IMR-90 (cell line): Measurements from ENCODE around the gene PLA2G1B. TPM values are rescaled to one million over a fixed set of nuclear protein-coding genes. Genes with fewer than 3 reads are reported as not detected.

Source experiments
- ATAC-seq: fragments of 200-7000 bp; cut with Tn5 transposase; 2 replicates; pipeline ENCODE4 v1.9.1; 2020; ENCODE audit warnings: low read depth, mild to moderate bottlenecking, moderate library complexity
- BruUV-seq: library from RNA; stranded (reverse); fragments of 400-500 nt; replicated peaks from 2 replicates; lab custom pipeline; 2021; lab: Mats Ljungman, UMichigan
- CTCF ChIA-PET: fragments of 300-600 bp; formaldehyde crosslinking; extraction: SDS; loops from one replicate; lab custom pipeline; 2021; ENCODE audit warnings: antibody characterized with exemption; lab: Yijun Ruan, JAX
- POLR2A ChIA-PET: fragments of 300-600 bp; sonication (Branson Sonifier 250); formaldehyde crosslinking; loops from one replicate; lab custom pipeline; 2022; ENCODE audit warnings: antibody characterized with exemption; ENCODE audit not compliant: unreplicated experiment; lab: Charles Lee
- DNase-seq: peaks from one replicate; pipeline ENCODE4 v3.0.0; 2013
- H2AFZ ChIP-seq: replicated peaks from 2 replicates; pipeline ENCODE3; 2013; ENCODE audit warnings: low read length, mild to moderate bottlenecking; ENCODE audit not compliant: poor library complexity
- H2AK5ac ChIP-seq: 2 replicates; pipeline ENCODE4 v1.6.1; 2013; ENCODE audit warnings: low read depth, low read length, inconsistent platforms
- H2AK9ac ChIP-seq: replicated peaks from 2 replicates; pipeline ENCODE3; 2013; ENCODE audit warnings: mild to moderate bottlenecking, low read depth, low read length, moderate library complexity; ENCODE audit not compliant: poor library complexity
- H2BK120ac ChIP-seq: 2 replicates; pipeline ENCODE4 v1.6.1; 2013; ENCODE audit warnings: low read depth, low read length, inconsistent platforms
- H2BK15ac ChIP-seq: 3 replicates; pipeline ENCODE4 v1.6.1; 2013; ENCODE audit warnings: low read depth, low read length, inconsistent platforms
- H2BK20ac ChIP-seq: 2 replicates; pipeline ENCODE4 v1.6.1; 2013; ENCODE audit warnings: low read depth, mild to moderate bottlenecking, inconsistent platforms, low read length, moderate library complexity
- H2BK5ac ChIP-seq: 2 replicates; pipeline ENCODE4 v1.6.1; 2013; ENCODE audit warnings: mild to moderate bottlenecking, low read depth, low read length, inconsistent platforms; ENCODE audit not compliant: poor library complexity, severe bottlenecking
- H3K14ac ChIP-seq: replicated peaks from 2 replicates; pipeline ENCODE4 v1.6.1; 2013; ENCODE audit warnings: low read depth, low read length, inconsistent platforms
- H3K18ac ChIP-seq: 2 replicates; pipeline ENCODE4 v1.6.1; 2013; ENCODE audit warnings: low read depth, low read length, control low read depth
- H3K23ac ChIP-seq: 2 replicates; pipeline ENCODE4 v1.6.1; 2013; ENCODE audit warnings: low read depth, low read length, inconsistent platforms
- H3K27ac ChIP-seq: 2 replicates; pipeline ENCODE4 v1.5.1; 2013; ENCODE audit warnings: mild to moderate bottlenecking, control low read depth, low read length; ENCODE audit not compliant: insufficient read depth
- H3K27me3 ChIP-seq: 2 replicates; pipeline ENCODE4 v1.6.1; 2013; ENCODE audit warnings: low read length; ENCODE audit not compliant: control insufficient read depth, insufficient read depth
- H3K36me3 ChIP-seq: 2 replicates; pipeline ENCODE4 v1.6.1; 2013; ENCODE audit warnings: low read length, mixed read lengths; ENCODE audit not compliant: control insufficient read depth, insufficient read depth
- H3K4ac ChIP-seq: 2 replicates; pipeline ENCODE4 v1.6.1; 2013; ENCODE audit warnings: low read depth, low read length, inconsistent platforms
- H3K4me1 ChIP-seq: 2 replicates; pipeline ENCODE4 v1.6.1; 2013; ENCODE audit warnings: low read length, mixed read lengths; ENCODE audit not compliant: control insufficient read depth, insufficient read depth
- H3K4me2 ChIP-seq: 2 replicates; pipeline ENCODE4 v1.6.1; 2013; ENCODE audit warnings: low read depth, mild to moderate bottlenecking, control low read depth, low read length, moderate library complexity
- H3K4me3 ChIP-seq: 2 replicates; pipeline ENCODE4 v1.5.1; 2013; ENCODE audit warnings: low read depth, mild to moderate bottlenecking, control low read depth, low read length, moderate library complexity; ENCODE audit not compliant: insufficient read depth
- H3K56ac ChIP-seq: 2 replicates; pipeline ENCODE4 v1.6.1; 2013; ENCODE audit warnings: low read length, inconsistent platforms; ENCODE audit not compliant: insufficient read depth; ENCODE audit errors: extremely low read depth
- H3K79me1 ChIP-seq, 2 experiments: 2 replicates each; pipeline ENCODE4 v1.6.1; 2013; ENCODE audit warnings: low read length in 2 of 2, inconsistent platforms in 1 of 2, low read depth in 1 of 2
- H3K9ac ChIP-seq: 2 replicates; pipeline ENCODE4 v1.6.1; 2013; ENCODE audit warnings: low read depth, low read length, control low read depth
- H3K9me1 ChIP-seq: 2 replicates; pipeline ENCODE4 v1.6.1; 2013; ENCODE audit warnings: low read length, inconsistent platforms; ENCODE audit not compliant: insufficient read depth
- H3K9me3 ChIP-seq: 2 replicates; pipeline ENCODE4 v1.6.1; 2013; ENCODE audit warnings: low read length; ENCODE audit not compliant: control insufficient read depth, insufficient read depth
- H4K20me1 ChIP-seq: 2 replicates; pipeline ENCODE4 v1.6.1; 2013; ENCODE audit warnings: low read length, inconsistent platforms; ENCODE audit not compliant: insufficient read depth
- H4K5ac ChIP-seq: 2 replicates; pipeline ENCODE4 v1.6.1; 2013; ENCODE audit warnings: mild to moderate bottlenecking, low read depth, low read length, control low read depth
- H4K8ac ChIP-seq, 2 experiments: 2 replicates each; pipeline ENCODE4 v1.6.1; 2013; ENCODE audit warnings: low read depth in 2 of 2, low read length in 2 of 2, control low read depth in 1 of 2, inconsistent platforms in 1 of 2
- H4K91ac ChIP-seq: 2 replicates; pipeline ENCODE4 v1.6.1; 2013; ENCODE audit warnings: low read depth, low read length, inconsistent platforms; ENCODE audit not compliant: insufficient read depth
- BHLHE40 ChIP-seq: fragments of 150-350 bp; IDR thresholded peaks from 2 replicates; pipeline ENCODE4 v1.6.1; 2016; ENCODE audit warnings: mild to moderate bottlenecking, low read depth, low read length
- CEBPB ChIP-seq: IDR thresholded peaks from 2 replicates; pipeline ENCODE4 v1.6.1; 2012; ENCODE audit warnings: low read depth, low read length, improper control_type of control experiment
- FOS ChIP-seq: fragments of 150-350 bp; IDR thresholded peaks from 2 replicates; pipeline ENCODE4 v1.6.1; 2016; ENCODE audit warnings: low read depth, low read length
- MAFK ChIP-seq: IDR thresholded peaks from 2 replicates; pipeline ENCODE4 v1.6.1; 2012; ENCODE audit warnings: low read depth, low read length, improper control_type of control experiment
- MAZ ChIP-seq: IDR thresholded peaks from 2 replicates; pipeline ENCODE4 v1.6.1; 2012; ENCODE audit warnings: low read depth, mild to moderate bottlenecking, low read length, improper control_type of control experiment, moderate library complexity, borderline replicate concordance
- MXI1 ChIP-seq: IDR thresholded peaks from 2 replicates; pipeline ENCODE4 v1.6.1; 2012; ENCODE audit warnings: low read depth, mild to moderate bottlenecking, low read length, moderate library complexity, borderline replicate concordance
- NFE2L2 ChIP-seq: fragments of 150-350 bp; IDR thresholded peaks from 2 replicates; pipeline ENCODE4 v1.6.1; 2016; ENCODE audit warnings: low read depth, mild to moderate bottlenecking, low read length
- POLR2A ChIP-seq: IDR thresholded peaks from 2 replicates; pipeline ENCODE4 v1.6.1; 2012; ENCODE audit warnings: mild to moderate bottlenecking, low read depth, low read length
- RAD21 ChIP-seq: IDR thresholded peaks from 2 replicates; pipeline ENCODE4 v1.6.1; 2012; ENCODE audit warnings: low read length, improper control_type of control experiment
- RCOR1 ChIP-seq: IDR thresholded peaks from 2 replicates; pipeline ENCODE4 v1.6.1; 2012; ENCODE audit warnings: mild to moderate bottlenecking, low read length, improper control_type of control experiment; ENCODE audit not compliant: insufficient replicate concordance
- RFX5 ChIP-seq: IDR thresholded peaks from 2 replicates; pipeline ENCODE4 v1.8.0; 2012; ENCODE audit warnings: low read depth, mild to moderate bottlenecking, low read length, moderate library complexity
- SMC3 ChIP-seq: fragments of 150-350 bp; IDR thresholded peaks from 2 replicates; pipeline ENCODE4 v1.6.1; 2016; ENCODE audit warnings: low read depth, mild to moderate bottlenecking, antibody characterized with exemption, low read length, moderate library complexity
- USF2 ChIP-seq: fragments of 150-350 bp; IDR thresholded peaks from 2 replicates; pipeline ENCODE4 v1.6.1; 2017; ENCODE audit warnings: mild to moderate bottlenecking, antibody characterized with exemption, low read length, low read depth
- WGBS, 2 experiments: methylation state at CpG; one replicate each; pipeline versions ENCODE4 v1.1.5 to v1.1.7; 2013; ENCODE audit warnings: missing lambda C conversion rate in 2 of 2; ENCODE audit not compliant: insufficient read length in 1 of 2; ENCODE audit errors: extremely low coverage in 2 of 2; 5-methylcytosine and 5-hydroxymethylcytosine counted together
- dilution Hi-C: fragments of 300-500 bp; cut with HindIII; formaldehyde crosslinking; loops from one replicate; pipeline ENCODE4 v1.14.3; 2018; ENCODE audit warnings: low sequenced_read_pairs; ENCODE audit not compliant: unreplicated experiment
- in situ Hi-C: fragments of 300-500 bp; cut with MboI; formaldehyde crosslinking; loops from 3 replicates; pipeline ENCODE4 v1.14.3; 2019; ENCODE audit warnings: low sequenced_read_pairs, inconsistent platforms, mixed read lengths
- intact Hi-C: fragments of 100-400 bp; cut with micrococcal nuclease; formaldehyde crosslinking; loops from 2 replicates; pipeline ENCODE4 v1.10.0; 2022
- polyA plus RNA-seq, 3 experiments: library from polyadenylated mRNA; depleted of rRNA; stranded (reverse); fragments of >200 nt; gene quantifications; 2 replicates each; pipeline ENCODE4 v1.2.3, GENCODE V29; 2012; ENCODE audit warnings: low replicate concordance in 1 of 3
- total RNA-seq: library from RNA; depleted of rRNA; stranded (reverse); fragments of >200 nt; gene quantifications from 2 replicates; pipeline ENCODE4 v1.2.3, GENCODE V29; 2012
- TF ChIP-seq, protein P1 (sequence below): conservative IDR thresholded peaks from 2 replicates; pipeline ENCODE4 v1.5.1; 2012; ENCODE audit warnings: mild to moderate bottlenecking, low read depth, low read length, improper control_type of control experiment
- TF ChIP-seq, protein P2 (sequence below): fragments of 150-350 bp; IDR thresholded peaks from 2 replicates; pipeline ENCODE4 v1.6.1; 2016; ENCODE audit warnings: low read depth, mild to moderate bottlenecking, low read length, moderate library complexity, borderline replicate concordance

Gene PLA2G1B
- total and polyA plus RNA-seq, 2 of the 4 experiments (the other 2 are of a cell fraction), result not detected

DNA sequence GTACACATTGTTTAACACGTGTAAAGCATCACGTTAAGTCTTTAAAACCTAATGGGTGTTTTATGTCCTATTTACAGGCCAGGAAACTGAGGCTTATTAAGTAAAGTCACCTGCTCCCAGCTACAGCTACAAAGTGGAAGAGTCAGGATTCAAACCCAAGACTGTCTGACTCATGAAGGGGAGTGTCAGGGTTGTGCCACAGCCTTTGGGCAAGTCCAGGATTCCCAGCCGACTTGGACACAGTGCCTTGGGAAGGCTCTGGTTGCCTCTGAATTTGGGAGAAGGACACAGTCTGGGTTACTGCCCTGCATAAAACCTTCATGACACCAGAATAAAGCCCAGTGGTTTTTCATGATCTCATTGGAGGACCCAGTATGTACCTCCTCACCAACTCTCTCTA, 43.2 kb downstream of the PLA2G1B start:
- Histone ChIP-seq H3K56ac (no peak overlapping the region), H3K4me2 (no peak overlapping the region), H2BK15ac (no peak overlapping the region), H4K8ac (no peak overlapping the region), H3K27ac (no peak overlapping the region), H2BK5ac (no peak overlapping the region), H2AK5ac (no peak overlapping the region), H3K36me3 (no peaks in the 10 kb centered on the region), H3K27me3 (no peaks in the 10 kb centered on the region; the same call in 1 of the 2 replicates), H3K14ac (no peak overlapping the region), H2AK9ac (peak overlapping the region; percentile 15), H3K79me1 (no peaks in the 10 kb centered on the region), H3K9ac (no peak overlapping the region), H3K18ac (no peak overlapping the region), H3K9me1 (peaks cover 3% of the 10 kb centered on the region; the same call in 1 of the 2 replicates), H3K4me3 (no peak overlapping the region), H3K23ac (peak overlapping the region; percentile 38; the same call in 1 of the 2 replicates), H4K5ac (no peak overlapping the region), H3K4me1 (peaks cover 4% of the 10 kb centered on the region; the same call in 1 of the 2 replicates), H3K9me3 (no peaks in the 10 kb centered on the region), H2BK20ac (no peak overlapping the region), H4K20me1 (no peaks in the 10 kb centered on the region), H4K91ac (no peak overlapping the region), H2BK120ac (no peak overlapping the region), H2AFZ (no peak overlapping the region), H3K4ac (no peak overlapping the region)
- TF ChIP-seq RCOR1, result no peak
- TF ChIP-seq RAD21, result no peak
- no peak for TF ChIP-seq FOS
- TF ChIP-seq NFE2L2, result no peak
- TF ChIP-seq USF2, result no peak
- TF ChIP-seq BHLHE40, result no peak
- TF ChIP-seq MAZ, result no peak
- TF ChIP-seq, protein P1, sequence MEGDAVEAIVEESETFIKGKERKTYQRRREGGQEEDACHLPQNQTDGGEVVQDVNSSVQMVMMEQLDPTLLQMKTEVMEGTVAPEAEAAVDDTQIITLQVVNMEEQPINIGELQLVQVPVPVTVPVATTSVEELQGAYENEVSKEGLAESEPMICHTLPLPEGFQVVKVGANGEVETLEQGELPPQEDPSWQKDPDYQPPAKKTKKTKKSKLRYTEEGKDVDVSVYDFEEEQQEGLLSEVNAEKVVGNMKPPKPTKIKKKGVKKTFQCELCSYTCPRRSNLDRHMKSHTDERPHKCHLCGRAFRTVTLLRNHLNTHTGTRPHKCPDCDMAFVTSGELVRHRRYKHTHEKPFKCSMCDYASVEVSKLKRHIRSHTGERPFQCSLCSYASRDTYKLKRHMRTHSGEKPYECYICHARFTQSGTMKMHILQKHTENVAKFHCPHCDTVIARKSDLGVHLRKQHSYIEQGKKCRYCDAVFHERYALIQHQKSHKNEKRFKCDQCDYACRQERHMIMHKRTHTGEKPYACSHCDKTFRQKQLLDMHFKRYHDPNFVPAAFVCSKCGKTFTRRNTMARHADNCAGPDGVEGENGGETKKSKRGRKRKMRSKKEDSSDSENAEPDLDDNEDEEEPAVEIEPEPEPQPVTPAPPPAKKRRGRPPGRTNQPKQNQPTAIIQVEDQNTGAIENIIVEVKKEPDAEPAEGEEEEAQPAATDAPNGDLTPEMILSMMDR, result no peak
- TF ChIP-seq CEBPB, result no peak
- no peak for TF ChIP-seq MAFK
- no peak for TF ChIP-seq POLR2A
- TF ChIP-seq, protein P2, sequence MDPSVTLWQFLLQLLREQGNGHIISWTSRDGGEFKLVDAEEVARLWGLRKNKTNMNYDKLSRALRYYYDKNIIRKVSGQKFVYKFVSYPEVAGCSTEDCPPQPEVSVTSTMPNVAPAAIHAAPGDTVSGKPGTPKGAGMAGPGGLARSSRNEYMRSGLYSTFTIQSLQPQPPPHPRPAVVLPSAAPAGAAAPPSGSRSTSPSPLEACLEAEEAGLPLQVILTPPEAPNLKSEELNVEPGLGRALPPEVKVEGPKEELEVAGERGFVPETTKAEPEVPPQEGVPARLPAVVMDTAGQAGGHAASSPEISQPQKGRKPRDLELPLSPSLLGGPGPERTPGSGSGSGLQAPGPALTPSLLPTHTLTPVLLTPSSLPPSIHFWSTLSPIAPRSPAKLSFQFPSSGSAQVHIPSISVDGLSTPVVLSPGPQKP, result no peak
- TF ChIP-seq SMC3, result no peak
- no peak for TF ChIP-seq MXI1
- TF ChIP-seq RFX5, result no peak
- CTCF ChIA-PET, result no interaction called here
- DNase-seq (no peak), ATAC-seq (no peak)
- in situ Hi-C loops (no loop called here), intact Hi-C loops (no loop called here), dilution Hi-C loops (no loop called here)
- no CpG with 5 or more reads among the region's 3 CpGs for WGBS, 2 experiments
- no TSS peak for BruUV-seq
- POLR2A ChIA-PET, result no interaction called here
